Common myeloid progenitor, CD34-positive (primary cell): ENCODE results near the gene TDRD9.

Experiments used
- CTCF ChIA-PET: fragments of 350-600 bp; sonication (Branson Sonifier 250); formaldehyde crosslinking; loops from one replicate; lab custom pipeline; 2021; ENCODE audit warnings: antibody characterized with exemption; lab: Charles Lee
- POLR2A ChIA-PET: fragments of 350-600 bp; sonication (Branson Sonifier 250); formaldehyde crosslinking; loops from one replicate; lab custom pipeline; 2021; ENCODE audit warnings: antibody characterized with exemption; lab: Charles Lee
- DNase-seq, 3 donors: peaks; one replicate each; pipeline versions ENCODE4 v3.0.0 to v3.0.0-alpha.2; 2013
- H3K27ac ChIP-seq, 2 experiments: 1 replicate in 1 of 2; 2 replicates in 1 of 2; pipeline ENCODE4 v1.7.0; 2013; ENCODE audit warnings: inconsistent platforms in 2 of 2, low read length in 2 of 2, mild to moderate bottlenecking in 2 of 2, low read depth in 1 of 2, moderate library complexity in 1 of 2; ENCODE audit not compliant: severe bottlenecking in 2 of 2, insufficient read depth in 1 of 2, poor library complexity in 1 of 2
- H3K27me3 ChIP-seq, 5 experiments: replicated peaks in 2 of 5; 1 replicate in 3 of 5; 2 replicates in 2 of 5; pipeline versions ENCODE4 v1.6.1 to v1.7.0; 2013; ENCODE audit warnings: low read length in 4 of 5, mild to moderate bottlenecking in 2 of 5, moderate library complexity in 2 of 5, inconsistent platforms in 1 of 5; ENCODE audit not compliant: insufficient read depth in 5 of 5, control insufficient read depth in 4 of 5
- H3K36me3 ChIP-seq, 4 experiments: 1 replicate in 2 of 4; 2 replicates in 2 of 4; pipeline versions ENCODE4 v1.6.1 to v1.7.0; 2013; ENCODE audit warnings: low read length in 3 of 4, control low read depth in 1 of 4, mild to moderate bottlenecking in 1 of 4; ENCODE audit not compliant: control insufficient read depth in 4 of 4, insufficient read depth in 4 of 4
- H3K4me1 ChIP-seq, 4 experiments: 1 replicate in 3 of 4; 2 replicates in 1 of 4; pipeline versions ENCODE4 v1.6.1 to v1.7.1; 2013; ENCODE audit warnings: low read length in 3 of 4, mild to moderate bottlenecking in 3 of 4, control low read depth in 1 of 4, inconsistent platforms in 1 of 4, moderate library complexity in 1 of 4; ENCODE audit not compliant: control insufficient read depth in 4 of 4, insufficient read depth in 4 of 4; ENCODE audit errors: control extremely low read depth in 1 of 4
- H3K4me3 ChIP-seq, 7 experiments: 1 replicate in 4 of 7; 2 replicates in 3 of 7; pipeline versions ENCODE4 v1.5.1 to v1.7.0; 2013; ENCODE audit warnings: mild to moderate bottlenecking in 7 of 7, low read length in 6 of 7, moderate library complexity in 6 of 7, inconsistent platforms in 2 of 7, low read depth in 2 of 7, control low read depth in 1 of 7; ENCODE audit not compliant: insufficient read depth in 4 of 7, control insufficient read depth in 1 of 7; ENCODE audit errors: extremely low read depth in 1 of 7
- H3K9me3 ChIP-seq, 5 experiments: 1 replicate in 4 of 5; 2 replicates in 1 of 5; pipeline versions ENCODE4 v1.6.1 to v1.7.1; 2013; ENCODE audit warnings: low read length in 4 of 5, mild to moderate bottlenecking in 2 of 5, inconsistent platforms in 1 of 5, low read depth in 1 of 5, moderate library complexity in 1 of 5; ENCODE audit not compliant: control insufficient read depth in 4 of 5, insufficient read depth in 2 of 5; ENCODE audit errors: control extremely low read depth in 1 of 5
- WGBS: methylation state at CpG from one replicate; pipeline ENCODE4 v1.1.5; 2013; ENCODE audit not compliant: insufficient coverage; 5-methylcytosine and 5-hydroxymethylcytosine counted together

The TDRD9 gene

DNA sequence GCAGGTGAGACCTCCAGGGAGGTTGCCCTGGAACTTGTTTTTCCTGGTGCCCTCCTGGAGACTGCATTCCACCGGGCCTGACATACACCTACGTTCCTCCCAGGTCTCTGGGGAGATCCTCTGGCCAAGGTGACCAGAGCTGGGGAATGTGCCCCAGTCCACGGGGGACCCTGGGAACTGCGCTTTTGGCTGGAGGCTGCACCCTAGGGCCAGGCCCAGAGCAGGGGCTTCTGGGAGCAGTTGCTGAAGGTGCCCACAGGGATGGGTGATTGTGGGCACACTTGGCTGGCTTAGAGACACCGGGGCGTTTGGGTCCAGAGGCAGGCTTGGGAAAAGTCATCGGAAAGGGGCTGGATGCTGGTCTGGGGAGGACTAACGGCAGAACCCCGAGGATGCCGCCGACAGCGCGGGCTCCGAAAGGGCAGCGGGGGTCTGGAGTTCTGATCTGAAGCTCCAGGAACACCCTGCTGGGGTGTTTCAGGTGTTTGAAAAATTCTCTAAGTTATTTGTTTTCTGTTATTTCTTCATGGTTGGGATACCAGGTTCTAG, 36.5 kb upstream of the TDRD9 start:
- Histone ChIP-seq H3K27me3 (peaks cover 0 to 5% (median 0%) of the 10 kb centered on the region in 5 experiments), H3K9me3 (peaks cover 0 to 3% (median 0%) of the 10 kb centered on the region in 5 experiments), H3K36me3 (no peaks in the 10 kb centered on the region), H3K4me1 (no peaks in the 10 kb centered on the region), H3K27ac (no peak overlapping the region), H3K4me3 (no peak overlapping the region)
- no peak for DNase-seq
- ChIA-PET CTCF (interaction anchor here (2.4 kb wide), 1 partner anchor 9 kb away, joined by 8 read pairs; no protein-coding TSS in a partner anchor), POLR2A (no interaction called here)
- WGBS = over 99% methylated on average over 15 of the region's 15 CpGs

DNA sequence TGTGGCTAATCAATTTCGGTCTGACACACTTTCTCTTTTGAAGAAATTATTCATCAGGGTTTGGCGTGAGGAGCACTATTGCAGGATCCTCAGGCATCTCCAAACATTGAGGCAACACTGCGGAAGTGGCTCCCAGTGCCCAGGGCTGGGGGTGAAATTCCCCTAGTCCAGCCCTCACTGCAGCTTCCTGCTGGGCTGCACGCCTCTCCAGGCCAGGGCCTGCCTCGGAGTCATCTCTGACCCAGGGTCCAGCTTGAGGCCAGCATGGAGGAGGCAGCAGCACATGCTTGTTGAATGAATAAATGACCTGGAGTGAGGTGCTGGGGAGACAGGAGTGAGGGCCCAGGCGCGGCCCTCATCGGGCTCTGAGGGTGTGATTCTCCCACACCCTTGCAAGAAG, 36.0 kb upstream of the TDRD9 start:
- Histone ChIP-seq H3K36me3 (no peaks in the 10 kb centered on the region), H3K9me3 (peaks cover 0 to 3% (median 0%) of the 10 kb centered on the region in 5 experiments), H3K4me1 (no peaks in the 10 kb centered on the region), H3K4me3 (no peak overlapping the region), H3K27ac (no peak overlapping the region), H3K27me3 (peaks cover 0 to 6% (median 0%) of the 10 kb centered on the region in 5 experiments)
- no peak for DNase-seq
- CTCF ChIA-PET = interaction anchor here (2.4 kb wide), 1 partner anchor 9 kb away, joined by 8 read pairs; no protein-coding TSS in a partner anchor
- POLR2A ChIA-PET = no interaction called here
- 90% methylated on average over 6 of the region's 8 CpGs for WGBS

DNA sequence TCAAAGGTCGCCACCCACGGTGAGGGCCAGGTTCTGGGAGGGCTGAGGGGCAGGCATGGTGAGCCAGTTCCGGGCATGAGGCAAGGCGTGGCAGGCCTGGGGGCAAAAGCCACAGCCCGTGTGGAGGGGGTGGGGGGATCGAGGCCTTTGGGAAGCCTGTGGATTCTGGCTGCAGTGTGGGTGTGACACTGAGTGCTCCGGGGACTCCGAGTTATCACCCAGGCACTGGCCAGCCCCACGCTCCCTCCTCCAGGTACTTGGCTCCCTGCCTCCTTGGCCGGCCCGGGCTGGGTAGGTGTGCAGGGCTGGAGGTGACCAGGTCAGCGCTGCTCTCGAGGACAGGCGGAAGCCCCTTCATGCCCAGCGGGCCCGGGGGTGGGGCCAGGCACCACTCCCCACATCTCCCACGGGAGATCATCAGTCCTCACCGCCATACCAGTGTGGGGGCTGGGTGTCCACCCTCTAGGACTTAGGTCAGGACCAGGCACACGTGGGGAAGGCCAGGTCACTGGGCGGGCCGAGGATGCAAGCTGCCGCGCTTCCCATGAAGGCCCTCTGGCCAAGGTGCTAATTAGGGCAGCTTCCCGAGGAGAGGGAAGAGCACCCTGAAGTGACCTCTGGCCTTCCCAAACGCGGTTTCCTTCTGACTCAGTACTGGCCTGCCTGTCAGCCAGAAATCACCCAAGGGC, 34.1 kb upstream of the TDRD9 start:
- WGBS = 90% methylated on average over 21 of the region's 26 CpGs
- Histone ChIP-seq H3K36me3 (no peaks in the 10 kb centered on the region), H3K27ac (no peak overlapping the region), H3K4me3 (no peak overlapping the region), H3K4me1 (no peaks in the 10 kb centered on the region), H3K9me3 (peaks cover 0 to 3% (median 0%) of the 10 kb centered on the region in 5 experiments), H3K27me3 (peaks cover 0 to 6% (median 0%) of the 10 kb centered on the region in 5 experiments)
- ChIA-PET CTCF (interaction anchor here (1.3 kb wide), 1 partner anchor 11 kb away, joined by 4 read pairs; no protein-coding TSS in a partner anchor), POLR2A (no interaction called here)
- DNase-seq = no peak

DNA sequence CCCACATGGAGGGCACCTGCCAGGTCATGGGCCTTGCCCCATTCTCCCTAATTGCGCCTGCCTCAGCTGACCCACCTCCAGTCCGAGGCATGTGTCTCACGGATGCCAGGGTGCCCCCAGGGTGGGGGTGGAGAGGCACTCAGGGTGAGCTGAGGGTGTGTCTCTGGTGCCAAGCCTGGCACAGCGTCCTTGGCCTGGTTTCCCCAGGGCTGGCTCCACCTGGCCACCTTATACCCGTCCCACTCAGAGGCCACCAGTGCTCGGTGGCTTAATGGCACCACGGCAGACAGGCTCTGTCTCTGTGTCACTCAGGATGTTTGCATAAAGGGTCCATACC, 33.6 kb upstream of the TDRD9 start:
- Histone ChIP-seq H3K9me3 (peaks cover 0 to 3% (median 0%) of the 10 kb centered on the region in 5 experiments), H3K4me1 (no peaks in the 10 kb centered on the region), H3K4me3 (no peak overlapping the region), H3K27me3 (peaks cover 0 to 6% (median 0%) of the 10 kb centered on the region in 5 experiments), H3K36me3 (no peaks in the 10 kb centered on the region), H3K27ac (no peak overlapping the region)
- 98% methylated on average over 5 of the region's 7 CpGs for WGBS
- DNase-seq = no peak
- CTCF ChIA-PET = interaction anchor here (1.3 kb wide), 1 partner anchor 10 kb away, joined by 4 read pairs; no protein-coding TSS in a partner anchor
- POLR2A ChIA-PET = no interaction called here

DNA sequence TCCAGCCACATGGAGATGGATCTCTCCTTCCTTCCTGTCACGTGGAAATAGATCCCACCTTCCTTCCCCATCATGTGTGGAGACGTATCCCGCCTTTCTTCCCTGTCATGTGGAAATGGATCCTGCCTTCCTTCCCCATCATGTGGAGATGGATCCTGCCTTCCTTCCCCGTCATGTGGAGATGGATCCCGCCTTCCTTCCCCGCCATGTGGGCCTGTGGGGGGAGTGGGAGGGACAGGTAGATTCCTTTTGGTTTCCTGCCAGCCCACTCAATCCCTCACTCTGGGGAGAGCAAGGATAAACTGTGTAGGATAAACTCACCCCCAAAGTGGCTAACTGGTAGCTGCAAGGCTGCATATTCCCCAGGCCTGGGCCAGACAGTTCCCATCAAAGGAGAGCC, 31.7 kb upstream of the TDRD9 start:
- ChIA-PET CTCF (interaction anchor here (1.4 to 2.1 kb wide), 2 partner anchors 16 to 92 kb away, joined by 3 to 4 read pairs; no protein-coding TSS in a partner anchor), POLR2A (no interaction called here)
- no peak for DNase-seq
- H3K27ac ChIP-seq = no peak overlapping the region
- H3K27me3 ChIP-seq = peaks cover 0 to 6% (median 0%) of the 10 kb centered on the region in 5 experiments
- peaks cover 0 to 2% (median under 1%) of the 10 kb centered on the region in 4 experiments for H3K4me1 ChIP-seq
- WGBS = 77% methylated on average over 5 of the region's 6 CpGs
- no peak overlapping the region for H3K4me3 ChIP-seq
- H3K36me3 ChIP-seq = no peaks in the 10 kb centered on the region
- H3K9me3 ChIP-seq = peaks cover 0 to 3% (median 0%) of the 10 kb centered on the region in 5 experiments

DNA sequence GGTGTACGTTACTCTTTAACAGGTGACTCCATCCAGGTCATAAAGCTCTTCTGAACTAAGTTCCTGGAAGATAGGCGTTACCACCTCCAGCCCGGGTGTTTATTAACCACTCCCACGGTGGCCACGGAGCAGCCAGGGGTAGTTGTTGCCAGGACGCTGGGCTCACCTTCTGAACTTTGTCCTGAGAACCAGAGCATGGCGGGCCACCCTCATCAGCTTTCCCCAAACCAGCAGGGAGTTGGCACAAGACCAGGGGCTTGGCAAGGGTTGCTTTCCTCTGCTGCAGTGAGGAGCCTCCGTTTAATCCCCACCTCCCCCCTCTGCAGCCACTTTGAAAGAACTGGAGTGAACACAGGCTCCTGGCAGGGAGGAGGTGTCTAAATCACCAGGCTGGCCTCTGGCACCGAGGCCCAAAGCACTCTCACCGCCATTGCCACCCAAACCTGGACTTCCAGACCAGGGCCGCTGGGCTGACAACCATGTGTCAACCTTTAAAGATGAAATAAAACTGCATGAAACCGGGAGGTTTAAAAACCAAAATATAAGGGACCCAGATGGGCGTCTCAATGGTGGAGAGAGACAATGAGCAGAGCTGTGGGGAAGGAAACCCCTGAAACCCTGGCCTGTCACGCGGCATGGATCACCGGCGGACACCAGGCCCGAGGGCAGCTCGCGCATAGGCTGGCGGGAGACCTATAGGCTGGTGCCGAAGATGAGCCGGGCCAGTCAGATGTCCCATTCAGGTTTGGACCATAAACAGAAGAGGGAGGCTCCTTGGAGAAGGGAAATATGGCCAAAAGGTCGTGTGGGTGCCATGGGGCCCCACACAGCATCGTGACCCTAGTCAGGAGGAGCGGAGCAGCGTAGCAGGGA, 30.9 kb upstream of the TDRD9 start:
- H3K4me3 ChIP-seq = no peak overlapping the region
- no peak for DNase-seq
- H3K9me3 ChIP-seq = peaks cover 0 to 3% (median 0%) of the 10 kb centered on the region in 5 experiments
- H3K27me3 ChIP-seq = peaks cover 0 to 6% (median 0%) of the 10 kb centered on the region in 5 experiments
- H3K27ac ChIP-seq = no peak overlapping the region
- POLR2A ChIA-PET = no interaction called here
- CTCF ChIA-PET = interaction anchor here (0.7 to 2.1 kb wide), 3 partner anchors 17 to 93 kb away, joined by 3 to 4 read pairs (median 3); no protein-coding TSS in a partner anchor
- H3K36me3 ChIP-seq = no peaks in the 10 kb centered on the region
- 96% methylated on average over 23 of the region's 27 CpGs for WGBS
- peaks cover 0 to 2% (median under 1%) of the 10 kb centered on the region in 4 experiments for H3K4me1 ChIP-seq
